ENCODE results near the gene KCTD14. TPM values are rescaled to one million over a fixed set of nuclear protein-coding genes. Genes with fewer than 3 reads are reported as not detected.

The KCTD14 gene
- total and polyA plus RNA-seq, 2 of the 8 experiments (the other 6 are each of a cell fraction or from before 2014, with no cell fraction given), result 21.6 to 24.9 TPM

DNA sequence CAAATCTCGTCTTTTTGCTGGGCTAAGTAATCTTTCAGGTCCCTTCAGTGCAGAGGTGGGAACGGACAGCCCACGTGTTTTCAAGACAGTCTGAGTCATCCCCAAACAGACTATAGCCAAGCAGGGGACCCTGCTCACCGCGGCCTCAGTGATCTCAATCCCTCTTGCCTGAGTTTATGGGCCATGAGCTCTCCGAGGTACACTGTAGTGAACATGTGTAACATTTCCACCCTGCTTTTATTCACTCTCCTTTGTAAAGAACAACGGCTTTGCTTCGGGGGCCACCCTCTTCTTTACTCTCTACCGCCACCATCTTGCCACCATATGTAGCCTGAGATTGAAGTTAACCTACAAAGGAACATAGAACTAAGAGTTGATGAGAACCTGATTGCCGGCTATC is 11.5 kb upstream of the KCTD14 start:
- ChIA-PET CTCF (ENCODE audit: partially characterized antibody) (interaction anchor here (0.7 to 9.0 kb wide), 10 partner anchors 10 to 130 kb away, joined by 3 to 92 read pairs (median 5); no protein-coding TSS in a partner anchor), POLR2A (ENCODE audit: partially characterized antibody) (no interaction called here)
- Histone ChIP-seq H4K20me1 (replicated peaks in 1 of 2; ENCODE audit: control insufficient read depth in 1 of 2, insufficient read depth in 2 of 2, low read length in 2 of 2) (no peaks in the 10 kb centered on the region), H2BK120ac (replicated peaks; ENCODE audit: low read depth, low read length) (no peak overlapping the region), H3K56ac (replicated peaks; ENCODE audit: insufficient read length, low read depth, low read length) (no peak overlapping the region), H2AFZ (ENCODE audit: low read length) (peak overlapping the region; percentile 67; the same call in 1 of the 2 replicates), H3K27me3 (replicated peaks in 1 of 4; ENCODE audit: control insufficient read depth in 3 of 4, extremely low read depth in 1 of 4, insufficient read depth in 3 of 4, low read length in 3 of 4) (no peaks in the 10 kb centered on the region), H3K9me3 (ENCODE audit: insufficient read depth in 2 of 2, low read depth in 1 of 2, low read length in 1 of 2) (no peaks in the 10 kb centered on the region), H3K27ac (ENCODE audit: low read depth, low read length) (no peak overlapping the region), H4K5ac (ENCODE audit: insufficient read length, low read depth, low read length) (no peak overlapping the region), H2BK15ac (ENCODE audit: low read length) (0 out of 2 replicates have a peak overlapping the region, but pooled peaks have one; percentile 46), H4K91ac (replicated peaks; ENCODE audit: insufficient read length, low read length) (no peak overlapping the region), H3K79me2 (ENCODE audit: control insufficient read depth in 1 of 2, insufficient read depth in 2 of 2, low read length in 2 of 2) (no peaks in the 10 kb centered on the region), H3K9ac (replicated peaks in 1 of 4; ENCODE audit: extremely low read depth in 1 of 4, low read depth in 3 of 4, low read length in 3 of 4) (no peak overlapping the region), H3K4me3 (ENCODE audit: extremely low read depth in 1 of 4, insufficient read depth in 2 of 4, low read depth in 3 of 4, low read length in 4 of 4) (no peak overlapping the region), H2AK5ac (ENCODE audit: low read depth, low read length) (no peak overlapping the region), H2BK12ac (ENCODE audit: low read depth, low read length) (no peak overlapping the region), H4K8ac (ENCODE audit: extremely low read depth, insufficient read depth, low read length) (no peak overlapping the region), H3K14ac (ENCODE audit: insufficient read length) (no peak overlapping the region), H3K4me1 (replicated peaks in 1 of 4; ENCODE audit: control insufficient read depth in 3 of 4, insufficient read depth in 4 of 4, low read length in 3 of 4) (peaks cover 0 to 6% (median 0%) of the 10 kb centered on the region in 4 experiments; a peak in 1 of 7 replicates), H3K23ac (ENCODE audit: insufficient read length) (no peak overlapping the region), H3K79me1 (ENCODE audit: low read depth, low read length) (no peaks in the 10 kb centered on the region), H3K4me2 (ENCODE audit: insufficient read depth in 1 of 2, low read depth in 2 of 2, low read length in 2 of 2) (no peak overlapping the region), H3K18ac (ENCODE audit: extremely low read depth, low read length) (no peak overlapping the region), H3K4ac (replicated peaks; ENCODE audit: insufficient read length, low read depth, low read length) (no peak overlapping the region), H3K36me3 (ENCODE audit: control insufficient read depth in 2 of 4, insufficient read depth in 4 of 4, low read length in 3 of 4) (no peaks in the 10 kb centered on the region), H2BK20ac (ENCODE audit: low read length) (no peak overlapping the region), H3K23me2 (ENCODE audit: low read depth, low read length) (no peaks in the 10 kb centered on the region), H2BK5ac (ENCODE audit: low read depth, low read length) (no peak overlapping the region)
- FAIRE-seq (no peak), DNase-seq (ENCODE audit: low read depth in 1 of 2, low spot score in 2 of 2) (no peak)
- WGBS, 2 experiments (ENCODE audit: extremely low coverage in 1 of 2, insufficient coverage in 1 of 2, insufficient read length in 1 of 2, insufficient replicate concordance in 2 of 2, low coverage in 1 of 2, low lambda C conversion rate in 2 of 2, missing lambda C conversion rate in 1 of 2), result 69% methylated on average over 10 of the region's 10 CpGs; no CpG with 5 or more reads in 1 of the 2 experiments
- TF ChIP-seq RAD21 (IDR thresholded peaks at IDR 0.05 in 1 of 2, conservative IDR thresholded peaks at IDR 0.05 in 1 of 2; ENCODE audit: low read depth in 2 of 2, low read length in 2 of 2) (peak; percentile 17 to 29; a peak in 3 of 4 replicates), JUN (IDR thresholded peaks at IDR 0.05; ENCODE audit: low read depth, low read length) (no peak)
- TF ChIP-seq, protein P1, sequence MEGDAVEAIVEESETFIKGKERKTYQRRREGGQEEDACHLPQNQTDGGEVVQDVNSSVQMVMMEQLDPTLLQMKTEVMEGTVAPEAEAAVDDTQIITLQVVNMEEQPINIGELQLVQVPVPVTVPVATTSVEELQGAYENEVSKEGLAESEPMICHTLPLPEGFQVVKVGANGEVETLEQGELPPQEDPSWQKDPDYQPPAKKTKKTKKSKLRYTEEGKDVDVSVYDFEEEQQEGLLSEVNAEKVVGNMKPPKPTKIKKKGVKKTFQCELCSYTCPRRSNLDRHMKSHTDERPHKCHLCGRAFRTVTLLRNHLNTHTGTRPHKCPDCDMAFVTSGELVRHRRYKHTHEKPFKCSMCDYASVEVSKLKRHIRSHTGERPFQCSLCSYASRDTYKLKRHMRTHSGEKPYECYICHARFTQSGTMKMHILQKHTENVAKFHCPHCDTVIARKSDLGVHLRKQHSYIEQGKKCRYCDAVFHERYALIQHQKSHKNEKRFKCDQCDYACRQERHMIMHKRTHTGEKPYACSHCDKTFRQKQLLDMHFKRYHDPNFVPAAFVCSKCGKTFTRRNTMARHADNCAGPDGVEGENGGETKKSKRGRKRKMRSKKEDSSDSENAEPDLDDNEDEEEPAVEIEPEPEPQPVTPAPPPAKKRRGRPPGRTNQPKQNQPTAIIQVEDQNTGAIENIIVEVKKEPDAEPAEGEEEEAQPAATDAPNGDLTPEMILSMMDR (IDR thresholded peaks at IDR 0.05; ENCODE audit: control extremely low read depth in 1 of 3, insufficient read depth in 1 of 3, low read depth in 1 of 3, low read length in 3 of 3), result peak in 2 of 3 experiments; percentile 19 to 39; a peak in 2 of 4 replicates
